Activated CD8-positive, alpha-beta memory T cell treated with anti-CD3 and anti-CD28 coated beads, Interleukin-2, amount 10 ng/mL, durations not matched to agents 7 days and 5 days (primary cell): ENCODE data around the gene SPATA6L. TPM values are rescaled to one million over a fixed set of nuclear protein-coding genes. Genes with fewer than 3 reads are reported as not detected.

Experiments used
- ATAC-seq: fragments of 150-1000 bp; cut with Tn5 transposase; one replicate; pipeline ENCODE4 v1.10.0; 2021; ENCODE audit warnings: moderate library complexity
- CTCF ChIA-PET: fragments of 350-600 bp; sonication (Branson Sonifier 250); formaldehyde crosslinking; loops from one replicate; lab custom pipeline; 2021; ENCODE audit warnings: antibody characterized with exemption; lab: Charles Lee
- DNase-seq: peaks from one replicate; pipeline ENCODE4 v3.0.0-alpha.2; 2020
- H3K27ac Mint-ChIP-seq: one replicate; pipeline ENCODE4 v1.8.0; 2021; ENCODE audit warnings: mild to moderate bottlenecking, mixed read lengths
- H3K27me3 Mint-ChIP-seq: one replicate; pipeline ENCODE4 v1.8.0; 2021; ENCODE audit warnings: mixed read lengths
- H3K36me3 Mint-ChIP-seq: one replicate; pipeline ENCODE4 v1.8.0; 2021; ENCODE audit warnings: mild to moderate bottlenecking, mixed read lengths
- H3K4me1 Mint-ChIP-seq: one replicate; pipeline ENCODE4 v1.8.0; 2021; ENCODE audit warnings: mixed read lengths
- H3K4me3 Mint-ChIP-seq: one replicate; pipeline ENCODE4 v1.8.0; 2021; ENCODE audit warnings: mild to moderate bottlenecking, moderate library complexity, mixed read lengths
- H3K9me3 Mint-ChIP-seq: one replicate; pipeline ENCODE4 v1.8.0; 2022; ENCODE audit warnings: low read depth, mixed read lengths
- total RNA-seq, 2 experiments: library from RNA; stranded (reverse); gene quantifications; one replicate each; pipeline ENCODE4 v1.2.3, GENCODE V29; 2021

Gene SPATA6L
- total RNA-seq, 2 experiments from 2014 or later = 0.56 to 0.73 TPM

GRCh38 chr9:4588721-4589120, 77.6 kb downstream of the SPATA6L start:
- DNase-seq (no peak), ATAC-seq (no peak)
- H3K27me3 Mint-ChIP-seq = peaks cover 4% of the 10 kb centered on the region
- H3K27ac Mint-ChIP-seq = no peak overlapping the region
- CTCF ChIA-PET = interaction anchor here (0.8 to 1.3 kb wide), 3 partner anchors 12 to 205 kb away, joined by 3 to 5 read pairs (median 3); no protein-coding TSS in a partner anchor
- H3K4me1 Mint-ChIP-seq = no peaks in the 10 kb centered on the region
- no peaks in the 10 kb centered on the region for H3K9me3 Mint-ChIP-seq
- H3K36me3 Mint-ChIP-seq = no peaks in the 10 kb centered on the region
- no peak overlapping the region for H3K4me3 Mint-ChIP-seq

GRCh38 chr9:4585135-4585534, 81.1 kb downstream of the SPATA6L start:
- DNase-seq (no peak), ATAC-seq (no peak)
- no peak overlapping the region for H3K27ac Mint-ChIP-seq
- H3K9me3 Mint-ChIP-seq = no peaks in the 10 kb centered on the region
- no peaks in the 10 kb centered on the region for H3K27me3 Mint-ChIP-seq
- CTCF ChIA-PET = no interaction called here
- H3K4me3 Mint-ChIP-seq = no peak overlapping the region
- H3K4me1 Mint-ChIP-seq = no peaks in the 10 kb centered on the region
- H3K36me3 Mint-ChIP-seq = no peaks in the 10 kb centered on the region

GRCh38 chr9:4584636-4585035, 81.6 kb downstream of the SPATA6L start:
- H3K27ac Mint-ChIP-seq = no peak overlapping the region

GRCh38 chr9:4583001-4583400, 83.3 kb downstream of the SPATA6L start:
- no peaks in the 10 kb centered on the region for H3K9me3 Mint-ChIP-seq
- H3K27ac Mint-ChIP-seq = no peak overlapping the region
- no peaks in the 10 kb centered on the region for H3K27me3 Mint-ChIP-seq
- CTCF ChIA-PET = no interaction called here
- no peak overlapping the region for H3K4me3 Mint-ChIP-seq
- no peaks in the 10 kb centered on the region for H3K4me1 Mint-ChIP-seq
- no peaks in the 10 kb centered on the region for H3K36me3 Mint-ChIP-seq
- DNase-seq (no peak), ATAC-seq (no peak)

More at GRCh38 chr9:4584636-4585035, 81.6 kb downstream of the SPATA6L start:
- no peak overlapping the region for H3K4me3 Mint-ChIP-seq
- DNase-seq (no peak), ATAC-seq (no peak)
- H3K27me3 Mint-ChIP-seq = no peaks in the 10 kb centered on the region
- no peaks in the 10 kb centered on the region for H3K9me3 Mint-ChIP-seq
- CTCF ChIA-PET = no interaction called here
- H3K36me3 Mint-ChIP-seq = no peaks in the 10 kb centered on the region
- no peaks in the 10 kb centered on the region for H3K4me1 Mint-ChIP-seq

GRCh38 chr9:4581861-4582565, 84.3 kb downstream of the SPATA6L start:
- Mint-ChIP-seq H3K36me3 (no peaks in the 10 kb centered on the region), H3K27me3 (no peaks in the 10 kb centered on the region), H3K9me3 (no peaks in the 10 kb centered on the region), H3K4me1 (no peaks in the 10 kb centered on the region), H3K27ac (no peak overlapping the region), H3K4me3 (no peak overlapping the region)
- DNase-seq = no peak
- no peak for ATAC-seq
- CTCF ChIA-PET = no interaction called here

- no peak overlapping the region for H3K4me3 Mint-ChIP-seq
- no peak for ATAC-seq
- no peaks in the 10 kb centered on the region for H3K36me3 Mint-ChIP-seq
- H3K27me3 Mint-ChIP-seq = no peaks in the 10 kb centered on the region
- DNase-seq = no peak
- H3K27ac Mint-ChIP-seq = no peak overlapping the region
- CTCF ChIA-PET = no interaction called here
- no peaks in the 10 kb centered on the region for H3K4me1 Mint-ChIP-seq
- no peaks in the 10 kb centered on the region for H3K9me3 Mint-ChIP-seq
Observed at GRCh38 chr9:4581035-4581760, 85.1 kb downstream of the SPATA6L start.

- CTCF ChIA-PET = no interaction called here
- peaks cover 10% of the 10 kb centered on the region for H3K4me1 Mint-ChIP-seq
- ATAC-seq = no peak
Observed at GRCh38 chr9:4579001-4579400, 87.3 kb downstream of the SPATA6L start.

GRCh38 chr9:4576448-4576847, 89.8 kb downstream of the SPATA6L start:
- ATAC-seq = no peak
- Mint-ChIP-seq H3K4me1 (peaks cover 26% of the 10 kb centered on the region), H3K36me3 (no peaks in the 10 kb centered on the region), H3K4me3 (no peak overlapping the region), H3K27ac (no peak overlapping the region), H3K27me3 (no peaks in the 10 kb centered on the region), H3K9me3 (no peaks in the 10 kb centered on the region)
- DNase-seq = no peak
- CTCF ChIA-PET = interaction anchor here (1.0 kb wide), 1 partner anchor 27 kb away, joined by 3 read pairs; no protein-coding TSS in a partner anchor

More at GRCh38 chr9:4579001-4579400, 87.3 kb downstream of the SPATA6L start:
- Mint-ChIP-seq H3K27me3 (no peaks in the 10 kb centered on the region), H3K4me3 (no peak overlapping the region), H3K36me3 (no peaks in the 10 kb centered on the region), H3K27ac (no peak overlapping the region), H3K9me3 (no peaks in the 10 kb centered on the region)
- no peak for DNase-seq

GRCh38 chr9:4575997-4576396, 90.3 kb downstream of the SPATA6L start:
- CTCF ChIA-PET = interaction anchor here (1.0 kb wide), 1 partner anchor 28 kb away, joined by 3 read pairs; no protein-coding TSS in a partner anchor
- H3K4me1 Mint-ChIP-seq = peaks cover 26% of the 10 kb centered on the region
- H3K27ac Mint-ChIP-seq = no peak overlapping the region
- H3K9me3 Mint-ChIP-seq = no peaks in the 10 kb centered on the region
- H3K36me3 Mint-ChIP-seq = no peaks in the 10 kb centered on the region
- ATAC-seq = no peak
- no peak for DNase-seq
- H3K27me3 Mint-ChIP-seq = no peaks in the 10 kb centered on the region
- no peak overlapping the region for H3K4me3 Mint-ChIP-seq

- CTCF ChIA-PET = no interaction called here
- H3K9me3 Mint-ChIP-seq = no peaks in the 10 kb centered on the region
- H3K36me3 Mint-ChIP-seq = no peaks in the 10 kb centered on the region
- H3K4me3 Mint-ChIP-seq = no peak overlapping the region
- peaks cover 26% of the 10 kb centered on the region for H3K4me1 Mint-ChIP-seq
- H3K27ac Mint-ChIP-seq = peak overlapping the region; percentile 58
- no peaks in the 10 kb centered on the region for H3K27me3 Mint-ChIP-seq
- DNase-seq (peak; percentile 50), ATAC-seq (peak; percentile 58)
Observed at GRCh38 chr9:4574657-4575243, 91.5 kb downstream of the SPATA6L start.

GRCh38 chr9:4573634-4574389, 92.5 kb downstream of the SPATA6L start:
- DNase-seq = no peak
- no peak for ATAC-seq
- H3K4me3 Mint-ChIP-seq = no peak overlapping the region
- H3K9me3 Mint-ChIP-seq = no peaks in the 10 kb centered on the region
- CTCF ChIA-PET = interaction anchor here (1.6 kb wide), 1 partner anchor 23 kb away, joined by 3 read pairs; no protein-coding TSS in a partner anchor
- H3K27ac Mint-ChIP-seq = no peak overlapping the region
- H3K27me3 Mint-ChIP-seq = no peaks in the 10 kb centered on the region
- peaks cover 26% of the 10 kb centered on the region for H3K4me1 Mint-ChIP-seq
- no peaks in the 10 kb centered on the region for H3K36me3 Mint-ChIP-seq

- ATAC-seq = no peak
- peaks cover 26% of the 10 kb centered on the region for H3K4me1 Mint-ChIP-seq
- no peaks in the 10 kb centered on the region for H3K36me3 Mint-ChIP-seq
- no peak for DNase-seq
- no peak overlapping the region for H3K27ac Mint-ChIP-seq
- no peaks in the 10 kb centered on the region for H3K27me3 Mint-ChIP-seq
- CTCF ChIA-PET = interaction anchor here (1.6 kb wide), 1 partner anchor 24 kb away, joined by 3 read pairs; no protein-coding TSS in a partner anchor
- no peak overlapping the region for H3K4me3 Mint-ChIP-seq
- no peaks in the 10 kb centered on the region for H3K9me3 Mint-ChIP-seq
Observed at GRCh38 chr9:4573176-4573575, 93.1 kb downstream of the SPATA6L start.
